Dedifferentiated amniotic fluid mesenchymal stem cell (primary cell): ENCODE measurements around the gene DBP.

Experiments used
- DNase-seq: peaks from one replicate; pipeline ENCODE4 v3.0.0-alpha.2; 2016; ENCODE audit errors: extremely low spot score

Gene DBP

GRCh38 chr19:48611872-48612271 is 25.3 kb downstream of the DBP start:
- DNase-seq, result no peak

GRCh38 chr19:48609571-48610108 is 27.5 kb downstream of the DBP start:
- no peak for DNase-seq

- peak; percentile 34 for DNase-seq
These were observed 28.3 kb downstream of the DBP start for GRCh38 chr19:48608798-48609263.

- DNase-seq, result no peak
These were observed 29.8 kb downstream of the DBP start for GRCh38 chr19:48607359-48607755.

- DNase-seq, result no peak
These were observed 30.5 kb downstream of the DBP start, which contains the start of gene SPACA4 for GRCh38 chr19:48606463-48607358. Gene SPACA4 (plus strand): TSS chr19:48606742. CDS start chr19:48606979, 237 bp downstream.

- no peak for DNase-seq
These were observed 33.3 kb downstream of the DBP start for GRCh38 chr19:48603850-48604249.

- no peak for DNase-seq
These were observed 33.7 kb downstream of the DBP start for GRCh38 chr19:48603449-48603848.

- no peak for DNase-seq
These were observed 34.2 kb downstream of the DBP start for GRCh38 chr19:48603001-48603400.

GRCh38 chr19:48600679-48601417 is 36.3 kb downstream of the DBP start:
- no peak for DNase-seq

GRCh38 chr19:48598996-48599700 is 38.0 kb downstream of the DBP start:
- DNase-seq, result no peak

- DNase-seq, result no peak
These were observed 40.3 kb downstream of the DBP start for GRCh38 chr19:48596679-48597465.

- no peak for DNase-seq
These were observed 40.9 kb downstream of the DBP start for GRCh38 chr19:48596237-48596636.

GRCh38 chr19:48595833-48596232 is 41.3 kb downstream of the DBP start:
- no peak for DNase-seq

GRCh38 chr19:48595171-48595570 is 42.0 kb downstream of the DBP start:
- no peak for DNase-seq

GRCh38 chr19:48591021-48591420 is 46.2 kb downstream of the DBP start:
- DNase-seq, result no peak

GRCh38 chr19:48588670-48589401 is 48.3 kb downstream of the DBP start:
- peak; percentile 87 for DNase-seq

GRCh38 chr19:48587387-48587786 is 49.8 kb downstream of the DBP start:
- no peak for DNase-seq

GRCh38 chr19:48582168-48582567 is 55.0 kb downstream of the DBP start:
- DNase-seq, result no peak
